GM19023 (cell line): ENCODE measurements around the gene FARS2.

Experiments
- ATAC-seq: cut with Tn5 transposase; IDR thresholded peaks from one replicate; pipeline ENCODE4 v1.9.1; 2021; ENCODE audit warnings: mild to moderate bottlenecking, moderate library complexity; ENCODE audit not compliant: unreplicated experiment

The FARS2 gene

GRCh38 chr6:5365436-5366195 lies 104.3 kb downstream of the FARS2 start:
- ATAC-seq = no peak

- ATAC-seq = no peak
Observed at GRCh38 chr6:5366941-5367340, 105.6 kb downstream of the FARS2 start.

- no peak for ATAC-seq
Observed at GRCh38 chr6:5367510-5367909, 106.2 kb downstream of the FARS2 start.

GRCh38 chr6:5373430-5373829 lies 112.1 kb downstream of the FARS2 start:
- ATAC-seq = no peak

- no peak for ATAC-seq
Observed at GRCh38 chr6:5378331-5378730, 117.0 kb downstream of the FARS2 start.

GRCh38 chr6:5379647-5380242 lies 118.4 kb downstream of the FARS2 start:
- no peak for ATAC-seq

- no peak for ATAC-seq
Observed at GRCh38 chr6:5383856-5384255, 122.5 kb downstream of the FARS2 start.

- no peak for ATAC-seq
Observed at GRCh38 chr6:5384276-5384675, 123.0 kb downstream of the FARS2 start.

- ATAC-seq = no peak
Observed at GRCh38 chr6:5388326-5388725, 127.0 kb downstream of the FARS2 start.

- ATAC-seq = no peak
Observed at GRCh38 chr6:5389086-5389745, 127.9 kb downstream of the FARS2 start.

- no peak for ATAC-seq
Observed at GRCh38 chr6:5390177-5390576, 128.9 kb downstream of the FARS2 start.

GRCh38 chr6:5394280-5394679 lies 133.0 kb downstream of the FARS2 start:
- ATAC-seq = no peak

- no peak for ATAC-seq
Observed at GRCh38 chr6:5395719-5396118, 134.4 kb downstream of the FARS2 start.

GRCh38 chr6:5398530-5398929 lies 137.2 kb downstream of the FARS2 start:
- ATAC-seq = no peak

- ATAC-seq = no peak
Observed at GRCh38 chr6:5399391-5399790, 138.1 kb downstream of the FARS2 start.

GRCh38 chr6:5401845-5402738 lies 140.8 kb downstream of the FARS2 start:
- no peak for ATAC-seq

- no peak for ATAC-seq
Observed at GRCh38 chr6:5403076-5403475, 141.8 kb downstream of the FARS2 start.

- no peak for ATAC-seq
Observed at GRCh38 chr6:5403609-5404008, 142.3 kb downstream of the FARS2 start.

- ATAC-seq = no peak
Observed at GRCh38 chr6:5405976-5406375, 144.7 kb downstream of the FARS2 start.

GRCh38 chr6:5411414-5411813 lies 150.1 kb downstream of the FARS2 start:
- ATAC-seq = no peak

- no peak for ATAC-seq
Observed at GRCh38 chr6:5412017-5412416, 150.7 kb downstream of the FARS2 start.
